ENCODE measurements around the gene FOXD1. TPM values are rescaled to one million over a fixed set of nuclear protein-coding genes. Genes with fewer than 3 reads are reported as not detected.

Gene FOXD1
- 1 to 10 TPM in 1 of 2 experiments, under 1 TPM in 1; 0.99 to 1.5 TPM for total RNA-seq

DNA sequence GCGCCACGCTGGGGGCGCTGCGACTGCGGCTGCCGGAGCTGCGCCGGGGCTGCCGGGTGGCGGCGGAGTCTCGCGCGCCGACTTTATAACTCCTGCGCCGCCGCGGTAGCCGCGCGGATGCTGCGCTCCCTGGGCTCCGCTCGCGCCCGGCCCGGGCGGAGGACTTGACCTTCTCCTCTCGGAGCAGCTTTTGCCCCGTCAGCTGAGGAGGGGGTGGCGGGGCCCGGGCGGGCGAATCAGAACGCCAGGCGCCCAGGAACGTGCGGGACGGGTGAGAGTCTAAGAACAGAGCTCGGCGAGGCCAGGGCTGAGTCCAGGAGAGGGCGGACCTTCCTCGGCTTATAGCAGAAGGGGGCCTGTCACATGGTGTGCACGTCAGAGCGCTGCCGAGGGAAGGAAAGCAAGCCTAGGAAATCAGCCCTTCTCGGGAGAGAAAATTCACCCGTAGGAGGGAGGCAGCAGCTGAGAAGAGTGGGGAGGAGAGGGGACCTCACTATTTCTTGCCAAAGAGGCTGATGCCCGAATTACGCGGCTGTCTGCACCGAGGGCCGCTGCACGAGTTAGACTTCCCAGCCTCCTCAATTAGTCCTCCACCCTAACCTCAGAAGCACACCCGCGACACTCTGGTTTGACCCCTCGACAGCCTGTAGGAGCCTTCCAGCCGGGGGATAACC lies at the start of gene FOXD1:
Gene FOXD1, minus strand, starts transcription at position 315 of the 674 bp plus-strand sequence. CDS start 415 bp downstream, outside the sequence.
- CTCF ChIA-PET = interaction anchor here (0.6 to 1.8 kb wide), 7 partner anchors 10 to 517 kb away, joined by 3 to 8 read pairs (median 4); no protein-coding TSS in a partner anchor
- H3K4me3 Mint-ChIP-seq = peak within 1 kb of the TSS; percentile 78
- intact Hi-C loops (cut with micrococcal nuclease) = loop anchor here (5.0 kb wide), 1 partner anchor 66 kb away; no protein-coding TSS in a partner anchor
- peaks cover 71% of the 10 kb centered on the region for H3K27me3 Mint-ChIP-seq
- TF ChIP-seq, protein P1, sequence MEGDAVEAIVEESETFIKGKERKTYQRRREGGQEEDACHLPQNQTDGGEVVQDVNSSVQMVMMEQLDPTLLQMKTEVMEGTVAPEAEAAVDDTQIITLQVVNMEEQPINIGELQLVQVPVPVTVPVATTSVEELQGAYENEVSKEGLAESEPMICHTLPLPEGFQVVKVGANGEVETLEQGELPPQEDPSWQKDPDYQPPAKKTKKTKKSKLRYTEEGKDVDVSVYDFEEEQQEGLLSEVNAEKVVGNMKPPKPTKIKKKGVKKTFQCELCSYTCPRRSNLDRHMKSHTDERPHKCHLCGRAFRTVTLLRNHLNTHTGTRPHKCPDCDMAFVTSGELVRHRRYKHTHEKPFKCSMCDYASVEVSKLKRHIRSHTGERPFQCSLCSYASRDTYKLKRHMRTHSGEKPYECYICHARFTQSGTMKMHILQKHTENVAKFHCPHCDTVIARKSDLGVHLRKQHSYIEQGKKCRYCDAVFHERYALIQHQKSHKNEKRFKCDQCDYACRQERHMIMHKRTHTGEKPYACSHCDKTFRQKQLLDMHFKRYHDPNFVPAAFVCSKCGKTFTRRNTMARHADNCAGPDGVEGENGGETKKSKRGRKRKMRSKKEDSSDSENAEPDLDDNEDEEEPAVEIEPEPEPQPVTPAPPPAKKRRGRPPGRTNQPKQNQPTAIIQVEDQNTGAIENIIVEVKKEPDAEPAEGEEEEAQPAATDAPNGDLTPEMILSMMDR (IDR thresholded peaks at IDR 0.05) = no peak
- peaks cover 3% of the 10 kb centered on the region for H3K36me3 Mint-ChIP-seq (ENCODE audit: low read depth)
- peaks cover 15% of the 10 kb centered on the region for H3K4me1 Mint-ChIP-seq (ENCODE audit: low read depth)
- POLR2A ChIA-PET = interaction anchor here (0.5 to 1.2 kb wide), 2 partner anchors 48 to 157 kb away, joined by 3 to 4 read pairs; no protein-coding TSS in a partner anchor
- no peak within 1 kb of the TSS for H3K27ac Mint-ChIP-seq
- DNase-seq (peak; percentile 81), ATAC-seq (peak; percentile 81)
- no peaks in the 10 kb centered on the region for H3K9me3 Mint-ChIP-seq

DNA sequence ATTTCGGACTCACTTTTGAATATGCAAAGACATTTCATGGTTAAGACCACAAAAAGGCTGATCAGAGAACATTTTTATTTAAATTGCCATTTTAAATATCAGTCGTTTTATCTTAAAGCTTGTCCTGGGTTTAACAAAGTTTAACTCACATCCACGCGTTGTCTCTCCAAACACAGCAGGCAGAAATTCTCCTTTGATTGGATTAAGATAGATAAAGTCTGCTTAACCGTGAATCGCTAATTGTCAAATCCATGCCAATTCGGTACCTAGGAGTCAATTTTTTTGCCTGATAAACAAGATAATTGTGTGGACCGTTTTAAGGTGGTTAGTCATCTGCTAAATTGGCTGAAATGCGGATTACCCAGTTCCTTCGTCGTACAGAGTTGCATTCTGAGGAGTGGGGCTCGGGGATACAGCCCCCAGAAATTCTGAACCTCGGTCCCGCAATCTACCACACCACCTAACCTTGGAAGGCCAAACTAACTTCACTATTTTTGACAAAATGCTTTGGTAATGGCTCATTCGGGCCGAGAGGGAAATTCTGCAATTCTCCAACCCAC lies 49.0 kb upstream of the FOXD1 start:
- intact Hi-C loops (cut with micrococcal nuclease) = no loop called here
- TF ChIP-seq, protein P1 (IDR thresholded peaks at IDR 0.05) = no peak
- peak overlapping the region; percentile 96 for H3K4me3 Mint-ChIP-seq
- no peak for ATAC-seq
- CTCF ChIA-PET = interaction anchor here (0.7 to 1.5 kb wide), 5 partner anchors 11 to 66 kb away, joined by 3 to 8 read pairs (median 4); no protein-coding TSS in a partner anchor
- H3K9me3 Mint-ChIP-seq = no peaks in the 10 kb centered on the region
- DNase-seq = no peak
- H3K36me3 Mint-ChIP-seq (ENCODE audit: low read depth) = peaks cover 41% of the 10 kb centered on the region
- peaks cover 29% of the 10 kb centered on the region for H3K4me1 Mint-ChIP-seq (ENCODE audit: low read depth)
- peaks cover 7% of the 10 kb centered on the region for H3K27me3 Mint-ChIP-seq
- POLR2A ChIA-PET = interaction anchor here (1.1 to 3.1 kb wide), 4 partner anchors 10 to 68 kb away, joined by 4 to 14 read pairs (median 6); partner anchors contain the start of genes ANKRA2 and UTP15
- peak overlapping the region; percentile 100 for H3K27ac Mint-ChIP-seq

DNA sequence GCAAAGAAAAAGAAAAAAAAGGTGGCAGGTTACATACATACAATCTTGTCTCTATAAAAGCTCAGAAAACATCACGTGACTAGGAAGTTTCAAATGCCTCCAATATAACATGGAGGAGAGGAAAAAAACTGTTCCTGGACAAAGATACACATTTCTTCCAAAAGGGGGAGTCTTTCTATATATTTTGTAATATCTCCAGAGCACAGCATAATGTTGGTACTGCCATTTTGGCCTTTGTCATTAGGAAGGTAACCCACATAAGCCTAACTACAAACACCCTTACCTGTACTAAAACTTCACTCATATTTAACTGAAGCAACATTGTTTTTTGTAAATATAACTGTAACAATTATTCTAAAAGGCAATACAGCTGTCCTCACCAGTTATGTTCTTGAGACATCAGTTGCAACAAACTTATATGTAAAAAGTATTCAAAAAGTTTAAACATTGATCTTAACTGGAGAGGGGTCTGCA lies 48.4 kb upstream of the FOXD1 start:
- peaks cover 36% of the 10 kb centered on the region for H3K36me3 Mint-ChIP-seq (ENCODE audit: low read depth)
- peak overlapping the region; percentile 100 for H3K27ac Mint-ChIP-seq
- H3K27me3 Mint-ChIP-seq = peaks cover 9% of the 10 kb centered on the region
- POLR2A ChIA-PET = interaction anchor here (0.7 to 3.1 kb wide), 3 partner anchors 9 to 68 kb away, joined by 3 to 14 read pairs (median 4); partner anchors contain the start of genes ANKRA2, FOXD1 and UTP15
- intact Hi-C loops (cut with micrococcal nuclease) = no loop called here
- peaks cover 23% of the 10 kb centered on the region for H3K4me1 Mint-ChIP-seq (ENCODE audit: low read depth)
- H3K9me3 Mint-ChIP-seq = no peaks in the 10 kb centered on the region
- DNase-seq = no peak
- no peak for ATAC-seq
- H3K4me3 Mint-ChIP-seq = peak overlapping the region; percentile 96
- CTCF ChIA-PET = interaction anchor here (0.7 to 1.5 kb wide), 6 partner anchors 9 to 94 kb away, joined by 3 to 5 read pairs (median 4); partner anchors contain the start of gene FOXD1
- TF ChIP-seq, protein P1 (IDR thresholded peaks at IDR 0.05) = peak; percentile 30

GRCh38 chr5:73495772-73496335 lies 47.3 kb upstream of the FOXD1 start:
- no peak for DNase-seq
- intact Hi-C loops (cut with micrococcal nuclease) = no loop called here
- H3K36me3 Mint-ChIP-seq (ENCODE audit: low read depth) = peaks cover 29% of the 10 kb centered on the region
- peaks cover 16% of the 10 kb centered on the region for H3K4me1 Mint-ChIP-seq (ENCODE audit: low read depth)
- ChIA-PET CTCF (interaction anchor here (1.1 to 1.5 kb wide), 4 partner anchors 22 to 68 kb away, joined by 3 to 5 read pairs (median 4); partner anchors contain the start of gene FOXD1), POLR2A (interaction anchor here (1.3 kb wide), 1 partner anchor 8 kb away, joined by 4 read pairs; no protein-coding TSS in a partner anchor)
- no peaks in the 10 kb centered on the region for H3K9me3 Mint-ChIP-seq
- no peak overlapping the region for H3K4me3 Mint-ChIP-seq
- ATAC-seq = no peak
- TF ChIP-seq, protein P1 (IDR thresholded peaks at IDR 0.05) = no peak
- peaks cover 13% of the 10 kb centered on the region for H3K27me3 Mint-ChIP-seq
- no peak overlapping the region for H3K27ac Mint-ChIP-seq
